Endothelial cell of umbilical vein (primary cell): ENCODE data around the gene PRKAR1B. TPM values are rescaled to one million over a fixed set of nuclear protein-coding genes. Genes with fewer than 3 reads are reported as not detected.

Source experiments
- BruUV-seq: library from RNA; stranded (reverse); fragments of 400-500 nt; replicated peaks from 2 replicates; lab custom pipeline; 2021; lab: Mats Ljungman, UMichigan
- CTCF ChIA-PET: fragments of 300-600, 350-600 bp; sonication (Branson Sonifier 250); formaldehyde crosslinking; loops from one replicate; lab custom pipeline; 2021; ENCODE audit warnings: antibody characterized with exemption, inconsistent platforms; lab: Charles Lee
- POLR2A ChIA-PET: fragments of 300-600, 350-600 bp; sonication (Branson Sonifier 250); formaldehyde crosslinking; loops from one replicate; lab custom pipeline; 2021; ENCODE audit warnings: antibody characterized with exemption, inconsistent platforms; lab: Charles Lee
- DNase-seq: peaks from one replicate; pipeline ENCODE4 v3.0.0-alpha.2; 2011; ENCODE audit warnings: low read depth, low spot score
- FAIRE-seq: peaks from 2 replicates; lab custom pipeline; 2011; peaks lifted over from hg19 to GRCh38; lab: Jason Lieb, UNC
- H2AFZ ChIP-seq: 2 replicates; pipeline ENCODE4 v1.6.0; 2012; ENCODE audit warnings: low read depth, low read length, control low read depth, inconsistent platforms
- H3K27ac ChIP-seq: 2 replicates; pipeline ENCODE4 v1.5.1; 2011; ENCODE audit warnings: low read depth, mild to moderate bottlenecking, control low read depth, low read length, moderate library complexity; ENCODE audit not compliant: insufficient read depth
- H3K27me3 ChIP-seq, 2 experiments: 2 replicates each; pipeline versions ENCODE4 v1.6.0 to v1.6.1; 2011; ENCODE audit warnings: low read length in 2 of 2, mixed read lengths in 1 of 2; ENCODE audit not compliant: control insufficient read depth in 2 of 2, insufficient read depth in 2 of 2
- H3K36me3 ChIP-seq, 2 experiments: 2 replicates in 1 of 2; 3 replicates in 1 of 2; pipeline ENCODE4 v1.5.1; 2011; ENCODE audit warnings: low read length in 2 of 2, mild to moderate bottlenecking in 1 of 2, moderate library complexity in 1 of 2; ENCODE audit not compliant: control insufficient read depth in 2 of 2, insufficient read depth in 2 of 2; ENCODE audit errors: extremely low read depth in 1 of 2
- H3K4me1 ChIP-seq: 3 replicates; pipeline ENCODE4 v1.5.1; 2011; ENCODE audit warnings: mild to moderate bottlenecking, low read length; ENCODE audit not compliant: control insufficient read depth, insufficient read depth; ENCODE audit errors: extremely low read depth
- H3K4me2 ChIP-seq: 2 replicates; pipeline ENCODE4 v1.6.1; 2011; ENCODE audit warnings: low read length, control low read depth, mixed read lengths; ENCODE audit not compliant: insufficient read depth
- H3K4me3 ChIP-seq, 3 experiments: fragments of 200-600 bp in 1 of 3; sonication (generic), shearing (Covaris generic) in 1 of 3; replicated peaks in 1 of 3; 2 replicates each; pipeline ENCODE4 v1.5.1; 2011 to 2016; ENCODE audit warnings: control low read depth in 3 of 3, low read length in 3 of 3, mild to moderate bottlenecking in 2 of 3, inconsistent platforms in 1 of 3, low read depth in 1 of 3, moderate library complexity in 1 of 3; ENCODE audit not compliant: insufficient read depth in 1 of 3
- H3K79me2 ChIP-seq: 2 replicates; pipeline ENCODE4 v1.6.0; 2012; ENCODE audit warnings: low read length, inconsistent platforms; ENCODE audit not compliant: control insufficient read depth, insufficient read depth
- H3K9ac ChIP-seq: replicated peaks from 2 replicates; pipeline ENCODE3; 2011; ENCODE audit warnings: low read length, control low read depth; ENCODE audit not compliant: insufficient read depth; ENCODE audit errors: extremely low read depth
- H3K9me1 ChIP-seq: replicated peaks from 3 replicates; pipeline ENCODE4 v1.6.0; 2011; ENCODE audit warnings: mild to moderate bottlenecking, low read length; ENCODE audit not compliant: control insufficient read depth, insufficient read depth; ENCODE audit errors: extremely low read depth
- H3K9me3 ChIP-seq: replicated peaks from 2 replicates; pipeline ENCODE4 v1.5.1; 2012; ENCODE audit warnings: low read length, inconsistent platforms; ENCODE audit not compliant: control insufficient read depth, insufficient read depth
- H4K20me1 ChIP-seq: replicated peaks from 2 replicates; pipeline ENCODE3; 2011; ENCODE audit warnings: mild to moderate bottlenecking, low read length; ENCODE audit not compliant: control insufficient read depth, insufficient read depth; ENCODE audit errors: extremely low read depth
- EZH2 ChIP-seq: IDR thresholded peaks from 2 replicates; pipeline ENCODE4 v1.6.1; 2012; ENCODE audit warnings: borderline replicate concordance, low read depth, mild to moderate bottlenecking, moderate library complexity, low read length, inconsistent platforms; ENCODE audit not compliant: severe bottlenecking
- FOS ChIP-seq: IDR thresholded peaks from 2 replicates; pipeline ENCODE4 v1.6.1; 2011; ENCODE audit warnings: mild to moderate bottlenecking, low read length, moderate library complexity, borderline replicate concordance; ENCODE audit not compliant: insufficient read depth
- GATA2 ChIP-seq: IDR thresholded peaks from 2 replicates; pipeline ENCODE4 v1.7.0; 2011; ENCODE audit warnings: low read depth, mild to moderate bottlenecking, moderate library complexity, mixed read lengths, low read length; ENCODE audit not compliant: insufficient read length, insufficient read depth
- JUN ChIP-seq: IDR thresholded peaks from 2 replicates; pipeline ENCODE4 v1.6.1; 2011; ENCODE audit warnings: borderline replicate concordance, low read depth; ENCODE audit not compliant: insufficient read length, insufficient read depth
- MYC ChIP-seq: IDR thresholded peaks from one replicate; pipeline ENCODE4 v1.6.1; 2011; ENCODE audit warnings: mild to moderate bottlenecking, low read depth, low read length
- POLR2A ChIP-seq: IDR thresholded peaks from 2 replicates; pipeline ENCODE4 v1.6.1; 2012; ENCODE audit warnings: low read depth, mild to moderate bottlenecking, control low read depth, low read length
- POLR2AphosphoS5 ChIP-seq: IDR thresholded peaks from 2 replicates; pipeline ENCODE4 v1.6.1; 2012; ENCODE audit warnings: low read depth, mild to moderate bottlenecking, control low read depth, low read length, moderate library complexity; ENCODE audit not compliant: insufficient read depth
- dilution Hi-C: fragments of 300-500 bp; cut with MboI; formaldehyde crosslinking; loops from one replicate; pipeline ENCODE4 v1.15.0; 2019; ENCODE audit warnings: low sequenced_read_pairs; ENCODE audit not compliant: extremely low pct_ligation_motif_present
- intact Hi-C: fragments of 100-400 bp; cut with micrococcal nuclease; formaldehyde crosslinking; loops from one replicate; pipeline ENCODE4 v1.10.0; 2022
- polyA plus RNA-seq, 4 experiments: library from polyadenylated mRNA; depleted of rRNA in 3 of 4; stranded (reverse) in 3 of 4; unstranded in 1 of 4; fragments of >200 nt; gene quantifications; 2 replicates each; pipeline versions ENCODE4 v1.2.1 to v1.2.3, GENCODE V29; 2011 to 2012; ENCODE audit warnings: missing spikeins in 1 of 4
- total RNA-seq: library from RNA; stranded (reverse); gene quantifications from 2 replicates; pipeline ENCODE4 v1.2.3, GENCODE V29; 2021
- TF ChIP-seq, protein P1 (sequence below): IDR thresholded peaks from 2 replicates; pipeline ENCODE4 v1.6.1; 2011; ENCODE audit not compliant: insufficient read depth, insufficient read length
- TF ChIP-seq, protein P2 (sequence below), 2 donors: IDR thresholded peaks; 1 replicate in 1 of 2; 2 replicates in 1 of 2; pipeline ENCODE4 v1.5.1; 2011; ENCODE audit warnings: low read length in 2 of 2, mild to moderate bottlenecking in 2 of 2, moderate library complexity in 2 of 2, control low read depth in 1 of 2, inconsistent platforms in 1 of 2, low read depth in 1 of 2; ENCODE audit not compliant: insufficient read depth in 1 of 2; ENCODE audit errors: extremely low read depth in 1 of 2

PRKAR1B gene
- total and polyA plus RNA-seq, 2 donors (not counting 3 experiments of a cell fraction or from before 2014, with no cell fraction given) = 15.4 to 29.2 TPM

DNA sequence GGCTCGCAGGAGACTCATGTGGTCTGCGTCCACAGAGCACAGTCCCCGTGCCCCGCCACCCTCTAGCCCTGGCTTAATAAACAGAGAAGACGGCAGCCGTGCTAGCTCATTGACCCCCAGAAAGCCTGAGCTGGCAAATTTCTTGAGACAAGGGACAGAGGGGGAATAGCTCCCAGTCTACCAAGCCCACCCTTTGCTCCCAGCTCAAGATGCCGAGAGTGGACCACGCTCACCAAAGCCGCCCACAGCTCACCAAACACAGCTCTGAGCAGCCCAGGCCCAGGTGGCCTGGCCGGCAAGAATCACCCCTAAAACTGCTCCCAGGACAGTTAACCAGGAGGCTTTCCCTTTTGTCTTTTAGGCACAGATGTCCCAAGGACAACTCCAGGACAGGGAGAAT, 212.8 kb downstream of the PRKAR1B start:
- H4K20me1 ChIP-seq = no peaks in the 10 kb centered on the region
- no peak overlapping the region for H3K4me3 ChIP-seq
- H3K9ac ChIP-seq = no peak overlapping the region
- peaks cover 29% of the 10 kb centered on the region for H3K4me1 ChIP-seq
- peaks cover 0 to 4% of the 10 kb centered on the region in 2 experiments for H3K36me3 ChIP-seq
- no peaks in the 10 kb centered on the region for H3K9me1 ChIP-seq
- dilution Hi-C loops = no loop called here
- ChIA-PET POLR2A (no interaction called here), CTCF (interaction anchor here (0.9 to 3.1 kb wide), 5 partner anchors 29 to 259 kb away, joined by 3 to 21 read pairs (median 3); no protein-coding TSS in a partner anchor)
- H3K27ac ChIP-seq = peak overlapping the region; percentile 72
- intact Hi-C loops = no loop called here
- BruUV-seq = TSS peak; percentile 92
- FAIRE-seq = no peak
- H3K27me3 ChIP-seq = no peaks in the 10 kb centered on the region
- TF ChIP-seq FOS (no peak), MYC (no peak), EZH2 (no peak), POLR2A (no peak), GATA2 (no peak), POLR2AphosphoS5 (no peak), JUN (no peak)
- TF ChIP-seq, protein P1, sequence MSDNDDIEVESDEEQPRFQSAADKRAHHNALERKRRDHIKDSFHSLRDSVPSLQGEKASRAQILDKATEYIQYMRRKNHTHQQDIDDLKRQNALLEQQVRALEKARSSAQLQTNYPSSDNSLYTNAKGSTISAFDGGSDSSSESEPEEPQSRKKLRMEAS = no peak
- TF ChIP-seq, protein P2, sequence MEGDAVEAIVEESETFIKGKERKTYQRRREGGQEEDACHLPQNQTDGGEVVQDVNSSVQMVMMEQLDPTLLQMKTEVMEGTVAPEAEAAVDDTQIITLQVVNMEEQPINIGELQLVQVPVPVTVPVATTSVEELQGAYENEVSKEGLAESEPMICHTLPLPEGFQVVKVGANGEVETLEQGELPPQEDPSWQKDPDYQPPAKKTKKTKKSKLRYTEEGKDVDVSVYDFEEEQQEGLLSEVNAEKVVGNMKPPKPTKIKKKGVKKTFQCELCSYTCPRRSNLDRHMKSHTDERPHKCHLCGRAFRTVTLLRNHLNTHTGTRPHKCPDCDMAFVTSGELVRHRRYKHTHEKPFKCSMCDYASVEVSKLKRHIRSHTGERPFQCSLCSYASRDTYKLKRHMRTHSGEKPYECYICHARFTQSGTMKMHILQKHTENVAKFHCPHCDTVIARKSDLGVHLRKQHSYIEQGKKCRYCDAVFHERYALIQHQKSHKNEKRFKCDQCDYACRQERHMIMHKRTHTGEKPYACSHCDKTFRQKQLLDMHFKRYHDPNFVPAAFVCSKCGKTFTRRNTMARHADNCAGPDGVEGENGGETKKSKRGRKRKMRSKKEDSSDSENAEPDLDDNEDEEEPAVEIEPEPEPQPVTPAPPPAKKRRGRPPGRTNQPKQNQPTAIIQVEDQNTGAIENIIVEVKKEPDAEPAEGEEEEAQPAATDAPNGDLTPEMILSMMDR (IDR thresholded peaks at IDR 0.05; ENCODE audit: extremely low read depth in 1 of 2, insufficient read depth in 1 of 2, low read depth in 1 of 2, low read length in 2 of 2) = no peak
- peaks cover 76% of the 10 kb centered on the region for H3K79me2 ChIP-seq
- H3K4me2 ChIP-seq = peak overlapping the region; percentile 9
- H2AFZ ChIP-seq = no peak overlapping the region
- no peak for DNase-seq
- no peaks in the 10 kb centered on the region for H3K9me3 ChIP-seq
